Calu3 (cell line): ENCODE measurements around the gene COL11A1. TPM values are rescaled to one million over a fixed set of nuclear protein-coding genes. Genes with fewer than 3 reads are reported as not detected.

Experiments
- BruUV-seq: library from RNA; stranded (reverse); fragments of 400-500 nt; replicated peaks from 2 replicates; lab custom pipeline; 2021; lab: Mats Ljungman, UMichigan
- CTCF ChIA-PET: fragments of 300-600 bp; sonication (Branson Sonifier 250); formaldehyde crosslinking; loops from one replicate; lab custom pipeline; 2022; ENCODE audit warnings: antibody characterized with exemption; lab: Charles Lee
- DNase-seq: peaks from one replicate; pipeline ENCODE4 v3.0.0; 2022
- H3K27ac Mint-ChIP-seq: one replicate; pipeline ENCODE4 v1.8.0; 2022; ENCODE audit warnings: mixed read lengths; ENCODE audit not compliant: unreplicated experiment
- H3K27me3 Mint-ChIP-seq: one replicate; pipeline ENCODE4 v1.8.0; 2022; ENCODE audit warnings: mixed read lengths; ENCODE audit not compliant: unreplicated experiment
- H3K36me3 Mint-ChIP-seq: one replicate; pipeline ENCODE4 v1.8.0; 2022; ENCODE audit warnings: mild to moderate bottlenecking, moderate library complexity, mixed read lengths; ENCODE audit not compliant: insufficient read depth, unreplicated experiment
- H3K4me1 Mint-ChIP-seq: one replicate; pipeline ENCODE4 v1.8.0; 2022; ENCODE audit warnings: mild to moderate bottlenecking, low read depth, mixed read lengths; ENCODE audit not compliant: unreplicated experiment
- H3K4me3 Mint-ChIP-seq: one replicate; pipeline ENCODE4 v1.8.0; 2022; ENCODE audit warnings: mild to moderate bottlenecking, low read depth, moderate library complexity, mixed read lengths; ENCODE audit not compliant: unreplicated experiment
- H3K9me3 Mint-ChIP-seq: one replicate; pipeline ENCODE4 v1.8.0; 2022; ENCODE audit warnings: low read depth, mixed read lengths; ENCODE audit not compliant: unreplicated experiment
- CTCF ChIP-seq: fragments of 200-600 bp; IDR thresholded peaks from one replicate; pipeline ENCODE4 v1.8.0; 2022; ENCODE audit warnings: antibody characterized with exemption; ENCODE audit not compliant: unreplicated experiment
- intact Hi-C: fragments of 100-400 bp; cut with micrococcal nuclease; formaldehyde crosslinking; loops from one replicate; pipeline ENCODE4 v1.10.0; 2022; ENCODE audit not compliant: unreplicated experiment
- total RNA-seq: library from RNA; stranded (reverse); gene quantifications from 2 replicates; pipeline ENCODE4 v1.2.3, GENCODE V29; 2022

COL11A1 gene
- total RNA-seq, 1 experiment from 2014 or later, result not detected

GRCh38 chr1:103084181-103084580, 24.1 kb downstream of the COL11A1 start:
- H3K4me1 Mint-ChIP-seq, result no peaks in the 10 kb centered on the region
- DNase-seq, result no peak

GRCh38 chr1:103075316-103076000, 32.9 kb downstream of the COL11A1 start:
- Mint-ChIP-seq H3K27ac (no peak overlapping the region), H3K4me3 (no peak overlapping the region), H3K36me3 (no peaks in the 10 kb centered on the region), H3K27me3 (no peaks in the 10 kb centered on the region), H3K4me1 (no peaks in the 10 kb centered on the region), H3K9me3 (peaks cover 6% of the 10 kb centered on the region)
- no peak for DNase-seq
- BruUV-seq, result no TSS peak
- intact Hi-C loops, result no loop called here
- TF ChIP-seq CTCF, result no peak
- CTCF ChIA-PET, result no interaction called here

More at GRCh38 chr1:103084181-103084580, 24.1 kb downstream of the COL11A1 start:
- Mint-ChIP-seq H3K27me3 (no peaks in the 10 kb centered on the region), H3K36me3 (no peaks in the 10 kb centered on the region), H3K4me3 (no peak overlapping the region), H3K9me3 (no peaks in the 10 kb centered on the region), H3K27ac (no peak overlapping the region)
- TF ChIP-seq CTCF, result no peak
- CTCF ChIA-PET, result no interaction called here
- BruUV-seq, result no TSS peak
- intact Hi-C loops, result no loop called here

GRCh38 chr1:103074224-103074623, 34.1 kb downstream of the COL11A1 start:
- CTCF ChIA-PET, result no interaction called here
- intact Hi-C loops, result no loop called here
- Mint-ChIP-seq H3K27me3 (no peaks in the 10 kb centered on the region), H3K9me3 (peaks cover 6% of the 10 kb centered on the region), H3K36me3 (no peaks in the 10 kb centered on the region), H3K4me1 (no peaks in the 10 kb centered on the region), H3K4me3 (no peak overlapping the region), H3K27ac (no peak overlapping the region)
- DNase-seq, result no peak
- no TSS peak for BruUV-seq
- TF ChIP-seq CTCF, result no peak

- H3K4me1 Mint-ChIP-seq, result no peaks in the 10 kb centered on the region
- intact Hi-C loops, result no loop called here
- BruUV-seq, result no TSS peak
- no peak for DNase-seq
- no peaks in the 10 kb centered on the region for H3K27me3 Mint-ChIP-seq
- H3K36me3 Mint-ChIP-seq, result no peaks in the 10 kb centered on the region
- no peak for TF ChIP-seq CTCF
- H3K4me3 Mint-ChIP-seq, result no peak overlapping the region
- H3K9me3 Mint-ChIP-seq, result peaks cover 2% of the 10 kb centered on the region
- H3K27ac Mint-ChIP-seq, result no peak overlapping the region
- CTCF ChIA-PET, result no interaction called here
Measured at GRCh38 chr1:103069201-103069600, 39.1 kb downstream of the COL11A1 start.
